SK-N-SH treated with all-trans-retinoic acid at 6 μM for 48 hours (cell line): ENCODE data around the gene ZNF473.

Experiments used
- ARNTL ChIP-seq: fragments of 450-650 bp; formaldehyde crosslinking; IDR thresholded peaks from 2 replicates; pipeline ENCODE4 v1.5.0; 2020; ENCODE audit warnings: low read depth, mild to moderate bottlenecking, moderate library complexity, borderline replicate concordance
- PPARA ChIP-seq: fragments of 250-450 bp; sonication (Bioruptor Pico); IDR thresholded peaks from 2 replicates; pipeline ENCODE4 v1.5.0; 2020; ENCODE audit warnings: mild to moderate bottlenecking, borderline replicate concordance
- ZNF565 ChIP-seq: fragments of 450-650 bp; formaldehyde crosslinking; conservative IDR thresholded peaks from 2 replicates; pipeline ENCODE4 v1.5.0; 2020; ENCODE audit warnings: low read depth, mild to moderate bottlenecking, moderate library complexity
- ZNF70 ChIP-seq: fragments of 450-650 bp; formaldehyde crosslinking; IDR thresholded peaks from 2 replicates; pipeline ENCODE4 v1.5.0; 2020; ENCODE audit warnings: mild to moderate bottlenecking, moderate library complexity
- TF ChIP-seq, protein P1 (sequence below): fragments of 250-450 bp; sonication (Bioruptor Pico); IDR thresholded peaks from 2 replicates; pipeline ENCODE4 v1.5.1; 2020; ENCODE audit warnings: low read depth, mild to moderate bottlenecking, moderate library complexity

DNA sequence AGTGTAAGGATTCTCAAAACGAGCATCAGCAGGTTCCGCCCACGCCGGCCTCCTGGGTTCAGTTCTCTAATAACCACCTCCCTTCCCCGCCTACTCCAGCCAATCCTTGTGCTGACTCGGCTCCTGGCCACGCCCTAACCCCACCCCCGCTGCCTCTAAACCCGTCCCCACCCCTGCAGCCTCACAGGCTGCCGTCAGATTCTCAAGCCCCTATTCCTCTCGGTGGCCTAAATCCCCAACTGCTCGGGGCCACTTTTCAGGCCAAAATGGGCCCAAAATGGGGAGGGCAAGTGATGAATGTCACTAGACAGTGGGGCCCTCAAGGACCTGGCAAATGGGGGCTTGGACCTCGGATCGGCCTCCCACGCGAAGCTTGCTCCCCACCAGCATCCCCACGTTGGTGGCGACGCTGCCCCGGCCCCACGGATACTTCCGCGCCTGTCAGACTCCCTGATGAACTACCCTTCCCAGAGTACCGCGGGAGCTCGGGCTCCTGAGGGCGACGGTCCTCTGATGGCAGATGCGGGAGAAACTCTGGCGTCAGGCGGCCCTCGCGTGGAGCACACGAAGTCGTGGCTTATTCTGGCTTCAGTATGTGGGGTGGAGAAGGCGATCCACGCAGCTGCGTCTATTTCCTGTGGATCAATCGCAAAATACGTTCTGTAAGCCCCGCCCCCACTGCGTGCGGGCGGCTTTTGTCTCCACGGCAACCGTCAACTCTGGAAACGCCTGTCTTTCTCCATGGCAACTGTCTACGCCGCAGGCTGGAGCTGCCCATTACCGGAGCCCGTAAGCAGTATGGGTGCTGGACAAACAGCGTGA, 24.8 kb downstream of the ZNF473 start:
- no peak for TF ChIP-seq PPARA
- no peak for TF ChIP-seq ZNF70 (CRISPR knock-in tag)
- TF ChIP-seq ARNTL (CRISPR knock-in tag): no peak
- no peak for TF ChIP-seq ZNF565
- TF ChIP-seq, protein P1, sequence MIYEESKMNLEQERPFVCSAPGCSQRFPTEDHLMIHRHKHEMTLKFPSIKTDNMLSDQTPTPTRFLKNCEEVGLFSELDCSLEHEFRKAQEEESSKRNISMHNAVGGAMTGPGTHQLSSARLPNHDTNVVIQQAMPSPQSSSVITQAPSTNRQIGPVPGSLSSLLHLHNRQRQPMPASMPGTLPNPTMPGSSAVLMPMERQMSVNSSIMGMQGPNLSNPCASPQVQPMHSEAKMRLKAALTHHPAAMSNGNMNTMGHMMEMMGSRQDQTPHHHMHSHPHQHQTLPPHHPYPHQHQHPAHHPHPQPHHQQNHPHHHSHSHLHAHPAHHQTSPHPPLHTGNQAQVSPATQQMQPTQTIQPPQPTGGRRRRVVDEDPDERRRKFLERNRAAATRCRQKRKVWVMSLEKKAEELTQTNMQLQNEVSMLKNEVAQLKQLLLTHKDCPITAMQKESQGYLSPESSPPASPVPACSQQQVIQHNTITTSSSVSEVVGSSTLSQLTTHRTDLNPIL (CRISPR knock-in tag): no peak
